Right lung (tissue), 5 donors: ENCODE measurements around the gene CEP170B. TPM values are rescaled to one million over a fixed set of nuclear protein-coding genes. Genes with fewer than 3 reads are reported as not detected.

Source experiments
- DNase-seq, 2 donors: peaks; one replicate each; pipeline ENCODE4 v3.0.0-alpha.2; 2013
- polyA plus RNA-seq, 5 donors: library from polyadenylated mRNA; unstranded; fragments of 120-200 nt; gene quantifications; one replicate each; pipeline versions ENCODE4 v1.2.1 to v1.2.3, GENCODE V29; 2013; ENCODE audit warnings: inconsistent platforms in 1 of 5, low replicate concordance in 1 of 5; ENCODE audit not compliant: insufficient read length in 5 of 5, insufficient read depth in 1 of 5

The CEP170B gene
- polyA plus RNA-seq, 5 donors = 8.8 to 21.5 (median 11.2) TPM

GRCh38 chr14:104866451-104867370, 1.6 kb downstream of the CEP170B start:
- DNase-seq = no peak

- DNase-seq = no peak
Observed at GRCh38 chr14:104867371-104868059, 2.4 kb downstream of the CEP170B start.

- DNase-seq = no peak
Observed at GRCh38 chr14:104868060-104868740, 3.1 kb downstream of the CEP170B start.

GRCh38 chr14:104868811-104869572, 3.9 kb downstream of the CEP170B start:
- DNase-seq = no peak

- DNase-seq = no peak
Observed at GRCh38 chr14:104869669-104870367, 4.8 kb downstream of the CEP170B start.

- DNase-seq = no peak
Observed at GRCh38 chr14:104870368-104871144, 5.5 kb downstream of the CEP170B start.

GRCh38 chr14:104871145-104871655, 6.1 kb downstream of the CEP170B start:
- DNase-seq = no peak

- no peak for DNase-seq
Observed at GRCh38 chr14:104871656-104872468, 6.8 kb downstream of the CEP170B start.

GRCh38 chr14:104872469-104873341, 7.6 kb downstream of the CEP170B start:
- DNase-seq = peak; percentile 17 to 36

- DNase-seq = no peak
Observed at GRCh38 chr14:104873380-104874055, 8.4 kb downstream of the CEP170B start.

GRCh38 chr14:104874110-104874531, 9.1 kb downstream of the CEP170B start:
- no peak for DNase-seq

GRCh38 chr14:104874571-104875411, 9.7 kb downstream of the CEP170B start:
- no peak for DNase-seq

GRCh38 chr14:104875412-104875751, 10.3 kb downstream of the CEP170B start:
- DNase-seq = no peak

GRCh38 chr14:104875811-104876210, 10.7 kb downstream of the CEP170B start:
- no peak for DNase-seq

GRCh38 chr14:104876251-104876699, 11.2 kb downstream of the CEP170B start:
- no peak for DNase-seq

GRCh38 chr14:104877066-104877805, 12.2 kb downstream of the CEP170B start:
- DNase-seq = no peak
